Rectal smooth muscle tissue (tissue), 1 donor: ENCODE data around the gene LRRC57.

ENCODE experiments used
- H3K27ac ChIP-seq: one replicate; pipeline ENCODE4 v1.7.0; 2013; ENCODE audit warnings: low read depth, low read length, inconsistent platforms
- H3K27me3 ChIP-seq: one replicate; pipeline ENCODE4 v1.7.0; 2013; ENCODE audit warnings: low read length; ENCODE audit not compliant: control insufficient read depth, insufficient read depth
- H3K36me3 ChIP-seq: one replicate; pipeline ENCODE4 v1.7.0; 2013; ENCODE audit warnings: low read length; ENCODE audit not compliant: control insufficient read depth, insufficient read depth
- H3K4me1 ChIP-seq: one replicate; pipeline ENCODE4 v1.7.0; 2013; ENCODE audit warnings: low read length; ENCODE audit not compliant: control insufficient read depth, insufficient read depth
- H3K4me3 ChIP-seq: one replicate; pipeline ENCODE4 v1.7.0; 2013; ENCODE audit warnings: low read length
- H3K9ac ChIP-seq: one replicate; pipeline ENCODE4 v1.7.0; 2013; ENCODE audit warnings: low read length

The LRRC57 gene

DNA sequence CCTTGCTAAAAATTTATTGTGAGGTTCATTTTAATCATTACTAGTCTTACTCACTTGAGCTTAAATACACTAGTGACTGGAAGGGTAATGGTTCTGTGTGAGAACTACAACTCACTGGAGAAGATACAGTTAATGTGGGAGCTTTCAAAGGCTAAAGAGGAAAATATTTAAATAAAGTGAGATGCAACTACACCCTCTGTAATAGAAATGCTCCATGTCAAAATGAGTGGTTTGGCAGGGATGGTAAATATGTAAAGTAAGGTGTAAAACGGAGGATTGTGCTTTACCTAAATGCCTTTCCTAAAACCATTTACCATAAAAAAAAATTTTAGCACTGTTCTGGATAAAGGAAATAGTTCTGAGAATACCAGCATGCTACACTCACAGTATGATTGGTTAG is 15.3 kb downstream of the LRRC57 start:
- Histone ChIP-seq H3K9ac (no peak overlapping the region), H3K36me3 (peaks cover 20% of the 10 kb centered on the region), H3K27ac (no peak overlapping the region), H3K4me3 (no peak overlapping the region), H3K4me1 (no peaks in the 10 kb centered on the region), H3K27me3 (no peaks in the 10 kb centered on the region)

DNA sequence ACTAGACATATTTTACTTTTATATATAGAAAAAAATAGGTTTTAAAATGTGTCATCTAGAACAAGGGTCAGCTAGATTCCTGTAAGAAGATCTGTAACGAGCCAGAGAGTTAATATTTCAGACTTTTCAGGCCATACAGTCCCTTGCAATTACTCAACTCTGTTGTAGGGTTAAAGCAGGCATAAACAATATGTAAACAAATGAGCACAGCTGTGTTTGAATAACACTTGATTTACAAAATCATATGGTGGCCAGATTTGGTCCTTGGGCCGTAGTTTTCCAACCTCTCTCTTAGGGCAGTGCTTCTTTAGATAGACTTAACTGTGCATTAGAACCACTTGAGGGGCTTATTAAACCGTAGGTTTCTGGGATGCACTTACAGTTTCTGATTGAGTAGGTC is 19.6 kb downstream of the LRRC57 start:
- Histone ChIP-seq H3K27ac (no peak overlapping the region), H3K36me3 (peaks cover 17% of the 10 kb centered on the region), H3K9ac (no peak overlapping the region), H3K4me1 (no peaks in the 10 kb centered on the region), H3K27me3 (no peaks in the 10 kb centered on the region), H3K4me3 (no peak overlapping the region)

DNA sequence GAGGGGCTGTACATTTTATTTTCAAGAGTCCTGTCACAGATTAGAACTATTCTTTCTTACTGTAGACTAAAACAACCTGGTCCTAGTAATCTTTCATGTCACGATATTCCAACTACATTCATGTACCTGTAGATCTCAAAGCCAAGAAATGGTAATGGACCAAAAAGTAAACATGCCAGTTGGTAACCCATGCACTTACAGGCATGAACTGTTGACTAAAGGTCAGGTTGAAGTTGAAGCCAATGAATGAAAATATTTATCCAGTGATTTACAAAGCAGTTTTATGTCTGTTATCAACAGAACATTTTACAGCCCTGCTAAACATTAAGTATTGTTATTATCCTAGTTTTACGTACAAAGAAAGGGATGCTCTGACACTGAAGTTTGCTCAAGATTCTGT is 25.3 kb downstream of the LRRC57 start:
- Histone ChIP-seq H3K4me1 (no peaks in the 10 kb centered on the region), H3K36me3 (peaks cover 5% of the 10 kb centered on the region), H3K9ac (no peak overlapping the region), H3K27me3 (no peaks in the 10 kb centered on the region), H3K4me3 (no peak overlapping the region), H3K27ac (no peak overlapping the region)

DNA sequence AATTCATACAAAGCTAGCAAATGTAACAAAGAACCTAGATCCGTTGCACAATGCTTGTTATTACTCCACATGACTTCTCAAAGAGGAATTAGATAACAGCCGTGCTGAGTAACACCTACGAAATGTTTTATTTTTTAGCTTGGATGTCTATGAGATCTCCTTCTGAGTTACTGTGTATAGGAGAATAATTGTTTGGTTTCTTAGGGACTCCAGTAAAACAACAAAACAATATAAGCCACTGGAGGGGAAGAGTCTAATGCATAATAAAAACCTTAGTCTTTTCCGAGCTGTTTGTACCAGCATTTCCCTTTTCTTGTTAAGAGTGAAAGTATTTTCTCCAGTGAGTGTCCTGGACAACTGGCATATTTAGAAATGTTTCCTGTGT is 37.6 kb downstream of the LRRC57 start:
- H3K27me3 ChIP-seq, result no peaks in the 10 kb centered on the region
- H3K4me1 ChIP-seq, result no peaks in the 10 kb centered on the region
- peak overlapping the region; percentile 39 for H3K27ac ChIP-seq
- H3K4me3 ChIP-seq, result no peak overlapping the region
- no peak overlapping the region for H3K9ac ChIP-seq
- H3K36me3 ChIP-seq, result peaks cover 14% of the 10 kb centered on the region

DNA sequence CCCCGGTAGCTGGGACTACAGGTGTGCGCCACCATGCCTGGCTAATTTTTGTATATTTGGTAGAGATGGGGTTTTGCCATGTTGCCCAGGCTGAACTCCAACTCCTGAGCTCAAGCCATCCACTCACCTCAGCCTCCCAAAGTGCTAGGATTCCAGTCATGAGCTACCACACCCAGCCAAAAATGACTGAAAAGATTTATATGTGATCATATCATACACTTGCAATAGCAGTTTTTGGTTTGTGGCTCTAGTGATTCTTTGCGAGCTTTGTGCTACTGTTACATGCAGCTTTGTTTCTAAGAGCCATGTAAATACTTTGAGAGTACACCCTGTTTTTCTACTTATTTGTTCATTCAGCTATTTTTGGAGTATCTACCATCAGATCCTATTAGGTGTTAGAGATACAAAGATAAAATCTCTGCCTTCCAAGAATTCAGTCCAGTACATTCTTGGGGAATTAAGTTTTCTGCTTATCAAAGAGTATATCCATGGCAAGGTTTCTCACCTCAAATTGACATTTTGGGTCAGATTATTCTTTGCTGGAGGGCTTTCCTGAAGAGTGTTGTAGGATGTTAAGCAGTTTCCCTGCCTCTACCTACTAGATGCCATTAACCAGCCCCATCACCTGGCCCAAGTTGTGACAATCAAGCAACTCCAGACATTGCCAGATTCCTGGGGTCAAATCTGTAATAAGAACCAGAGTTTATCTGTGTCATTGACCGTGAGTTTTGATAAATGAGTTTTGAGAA is 38.2 kb downstream of the LRRC57 start:
- Histone ChIP-seq H3K9ac (no peak overlapping the region), H3K4me1 (no peaks in the 10 kb centered on the region), H3K36me3 (peaks cover 10% of the 10 kb centered on the region), H3K4me3 (no peak overlapping the region), H3K27me3 (no peaks in the 10 kb centered on the region), H3K27ac (peak overlapping the region; percentile 39)

DNA sequence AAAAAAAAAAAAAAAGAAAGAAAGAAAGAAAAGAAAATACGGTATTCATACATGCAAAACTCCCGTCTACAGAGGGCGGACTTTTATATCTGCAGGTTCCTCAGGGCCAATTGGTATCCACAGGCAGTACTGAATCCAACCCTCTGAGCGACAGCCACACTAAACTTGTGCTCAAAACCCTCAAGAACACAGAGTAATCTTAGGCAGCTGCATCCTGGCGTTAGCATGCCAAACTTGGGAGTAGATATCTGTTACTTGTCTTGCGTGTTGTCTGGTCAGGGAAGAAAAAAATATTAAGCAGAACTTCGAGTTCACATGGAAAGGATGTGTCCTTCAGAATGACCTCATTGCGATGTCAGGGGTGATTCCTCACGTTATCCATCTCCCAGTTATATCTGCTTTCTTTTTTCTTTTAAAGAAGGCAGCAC is 40.3 kb downstream of the LRRC57 start:
- Histone ChIP-seq H3K4me1 (no peaks in the 10 kb centered on the region), H3K4me3 (no peak overlapping the region), H3K27ac (peak overlapping the region; percentile 33), H3K9ac (no peak overlapping the region), H3K36me3 (peaks cover under 1% of the 10 kb centered on the region), H3K27me3 (no peaks in the 10 kb centered on the region)

DNA sequence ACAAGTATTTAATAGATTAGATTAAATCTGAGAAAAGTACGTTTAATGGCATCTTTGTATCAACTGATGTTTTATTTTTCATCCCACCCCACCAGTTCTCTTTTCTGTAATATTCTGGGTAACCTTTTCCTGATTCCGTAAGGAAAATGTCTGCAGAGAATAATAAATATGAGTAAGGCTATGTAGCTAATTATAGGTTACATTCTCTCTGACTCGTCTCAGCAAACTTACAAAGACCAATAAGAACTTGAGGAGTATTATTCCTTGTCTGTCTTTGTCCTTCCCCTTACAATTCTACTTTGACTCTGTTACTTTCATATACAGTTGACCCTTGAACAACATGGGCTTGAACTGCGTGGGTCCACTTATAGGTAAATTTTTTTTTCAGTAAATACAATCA is 41.1 kb downstream of the LRRC57 start:
- no peak overlapping the region for H3K27ac ChIP-seq
- H3K4me1 ChIP-seq, result no peaks in the 10 kb centered on the region
- H3K36me3 ChIP-seq, result no peaks in the 10 kb centered on the region
- no peaks in the 10 kb centered on the region for H3K27me3 ChIP-seq
- no peak overlapping the region for H3K4me3 ChIP-seq
- no peak overlapping the region for H3K9ac ChIP-seq

DNA sequence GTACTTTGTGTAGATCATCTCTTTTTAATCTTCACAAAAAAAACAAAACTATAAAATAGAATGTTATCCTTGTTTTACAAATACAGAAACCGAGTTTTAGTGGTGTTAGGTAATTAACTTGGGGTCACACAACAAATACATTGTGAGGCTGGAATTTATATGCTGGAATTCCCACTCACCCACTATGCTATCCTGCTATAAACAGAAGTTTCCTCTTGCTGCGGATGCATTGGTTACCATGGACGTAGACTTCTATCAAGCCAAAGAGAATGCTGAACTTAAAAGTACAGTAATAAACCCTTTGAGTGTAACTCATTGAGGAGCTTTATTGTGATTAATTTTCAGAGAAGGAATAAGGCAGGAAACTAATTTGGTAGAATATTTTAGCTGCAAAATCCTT is 44.0 kb downstream of the LRRC57 start:
- H3K36me3 ChIP-seq, result no peaks in the 10 kb centered on the region
- H3K27ac ChIP-seq, result no peak overlapping the region
- no peaks in the 10 kb centered on the region for H3K4me1 ChIP-seq
- no peak overlapping the region for H3K9ac ChIP-seq
- H3K27me3 ChIP-seq, result no peaks in the 10 kb centered on the region
- no peak overlapping the region for H3K4me3 ChIP-seq

DNA sequence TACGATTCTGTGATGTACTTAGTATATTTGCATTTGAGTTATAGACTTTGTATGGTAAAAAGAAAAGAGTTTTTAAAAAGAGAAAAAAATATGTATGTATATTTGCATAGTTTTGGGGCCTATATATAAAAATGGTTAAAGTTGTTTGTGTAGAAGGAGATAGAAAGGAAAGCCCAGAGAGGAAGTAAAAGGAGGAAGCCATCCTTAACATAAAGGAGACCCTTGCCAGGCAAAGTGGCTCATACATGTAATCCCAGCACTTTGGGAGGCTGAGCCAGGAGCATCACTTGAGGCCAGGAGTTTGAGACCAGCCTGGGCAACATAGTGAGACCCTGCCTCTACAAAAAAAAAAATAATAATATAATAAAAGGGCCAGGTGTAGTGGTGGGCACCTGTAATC is 44.8 kb downstream of the LRRC57 start:
- Histone ChIP-seq H3K4me3 (no peak overlapping the region), H3K36me3 (no peaks in the 10 kb centered on the region), H3K27ac (no peak overlapping the region), H3K27me3 (no peaks in the 10 kb centered on the region), H3K4me1 (no peaks in the 10 kb centered on the region), H3K9ac (no peak overlapping the region)

DNA sequence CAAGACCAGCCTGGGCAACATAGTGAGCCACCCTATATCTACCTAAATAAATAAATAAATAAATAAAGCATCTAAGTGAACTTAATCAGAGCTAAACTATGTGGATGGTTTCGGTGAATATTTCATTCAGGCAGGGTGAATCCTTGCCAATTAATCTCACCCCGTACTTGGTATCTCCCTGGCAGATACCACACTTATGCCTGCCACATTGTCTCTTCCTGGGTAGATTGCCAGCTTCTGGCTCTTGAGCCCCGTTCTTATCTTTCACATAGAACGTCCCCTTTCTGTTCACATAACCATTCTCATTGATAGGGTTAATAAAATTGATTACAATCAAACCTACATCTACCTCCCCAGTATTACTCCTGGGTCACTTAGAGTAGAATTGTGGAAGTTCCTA is 46.1 kb downstream of the LRRC57 start:
- Histone ChIP-seq H3K27me3 (no peaks in the 10 kb centered on the region), H3K9ac (no peak overlapping the region), H3K36me3 (no peaks in the 10 kb centered on the region), H3K4me1 (no peaks in the 10 kb centered on the region), H3K27ac (no peak overlapping the region), H3K4me3 (no peak overlapping the region)

DNA sequence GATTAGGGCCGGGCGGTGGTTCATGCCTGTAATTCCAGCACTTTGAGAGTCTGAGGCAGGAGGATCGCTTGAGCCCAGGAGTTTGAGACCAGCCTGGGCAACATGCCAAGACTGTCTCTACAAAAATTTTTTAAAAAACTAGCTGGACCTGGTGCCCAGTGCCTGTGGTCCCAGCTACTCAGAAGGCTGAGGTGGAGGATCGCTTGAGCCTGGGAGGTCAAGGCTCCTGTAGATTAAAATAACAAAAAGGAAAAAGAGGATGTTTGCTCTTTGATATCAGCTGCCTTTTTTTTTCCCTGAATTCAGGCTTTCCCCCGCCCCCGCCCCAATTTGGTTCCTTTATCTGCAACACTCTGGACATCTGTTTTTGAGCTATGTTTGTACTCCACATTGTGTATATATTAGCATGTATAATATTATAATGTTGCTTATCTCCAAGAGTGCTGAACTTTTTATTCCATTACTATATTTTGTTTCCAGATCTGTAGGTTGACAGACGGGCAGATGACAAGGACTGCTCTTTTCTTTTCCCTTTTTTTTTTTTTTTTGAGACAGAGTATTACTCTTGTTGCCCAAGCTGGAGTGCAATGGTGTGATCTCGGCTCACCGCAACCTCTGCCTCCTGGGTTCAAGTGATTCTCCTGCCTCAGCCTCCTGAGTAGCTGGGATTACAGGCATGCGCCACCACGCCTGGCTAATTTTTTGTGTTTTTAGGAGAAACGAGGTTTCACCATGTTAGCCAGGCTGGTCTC is 48.6 kb downstream of the LRRC57 start:
- Histone ChIP-seq H3K27ac (no peak overlapping the region), H3K9ac (no peak overlapping the region), H3K4me1 (no peaks in the 10 kb centered on the region), H3K27me3 (no peaks in the 10 kb centered on the region), H3K4me3 (no peak overlapping the region), H3K36me3 (no peaks in the 10 kb centered on the region)

DNA sequence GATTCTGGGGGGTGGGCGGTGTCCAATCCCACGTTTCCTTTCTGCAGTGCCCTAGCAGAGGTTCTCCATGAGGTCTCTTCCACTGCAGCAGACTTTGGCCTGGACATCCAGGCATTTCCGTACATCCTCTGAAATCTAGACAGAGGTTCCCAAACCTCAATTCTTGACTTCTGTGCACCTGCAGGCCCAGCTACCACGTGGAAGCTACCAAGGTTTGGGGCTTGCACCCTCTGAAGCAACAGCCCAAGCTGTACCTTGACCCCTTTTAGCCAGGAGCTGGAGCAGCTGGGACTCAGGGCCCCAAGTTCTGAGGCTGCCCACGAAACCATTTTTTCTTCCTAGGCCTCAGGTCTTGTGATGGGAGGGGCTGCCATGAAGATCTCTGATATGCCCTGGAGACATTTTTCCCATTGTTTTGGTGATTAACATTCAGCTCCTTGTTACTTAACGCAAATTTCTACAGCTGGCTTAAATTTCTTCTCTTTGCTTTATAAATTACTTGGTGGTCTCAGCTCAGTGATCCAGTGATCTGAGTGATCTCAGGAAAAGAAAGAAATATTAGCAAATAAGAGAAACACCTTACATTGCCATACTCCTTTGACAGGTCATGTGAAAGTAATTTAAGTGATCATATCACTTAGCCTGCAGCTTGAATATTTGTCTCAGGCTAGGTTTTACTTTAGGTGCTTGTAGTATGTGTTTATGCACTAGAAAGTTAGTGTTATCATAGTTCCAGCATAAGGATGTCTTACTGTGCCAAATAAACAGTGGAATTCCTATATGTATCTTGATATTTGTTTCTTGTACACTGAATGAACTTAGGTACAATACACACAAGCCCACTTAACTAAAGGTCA is 50.2 kb downstream of the LRRC57 start:
- Histone ChIP-seq H3K4me1 (peaks cover 3% of the 10 kb centered on the region), H3K27me3 (no peaks in the 10 kb centered on the region), H3K36me3 (no peaks in the 10 kb centered on the region), H3K4me3 (no peak overlapping the region), H3K27ac (no peak overlapping the region), H3K9ac (no peak overlapping the region)
